Transverse colon (tissue), 4 donors: Measurements from ENCODE around the gene TMEM52.

Experiments
- CTCF ChIP-seq, 5 experiments: fragments of 200-600 bp in 3 of 5; fragments of 450-650 bp in 2 of 5; sonication (generic) in 3 of 5; IDR thresholded peaks; 1 replicate in 2 of 5; 2 replicates in 3 of 5; pipeline ENCODE4 v1.5.1; 2016 to 2017; ENCODE audit warnings: antibody characterized with exemption in 5 of 5, inconsistent platforms in 3 of 5, mild to moderate bottlenecking in 2 of 5, moderate library complexity in 1 of 5
- EP300 ChIP-seq: sonication (generic); formaldehyde crosslinking; IDR thresholded peaks from one replicate; pipeline ENCODE4 v1.6.1; 2017; ENCODE audit warnings: antibody characterized with exemption, low read depth
- POLR2A ChIP-seq: fragments of 450-650 bp; IDR thresholded peaks from one replicate; pipeline ENCODE4 v1.6.1; 2016; ENCODE audit warnings: antibody characterized with exemption, mild to moderate bottlenecking, moderate library complexity
- POLR2AphosphoS5 ChIP-seq, 3 donors: sonication (generic); formaldehyde crosslinking; IDR thresholded peaks; one replicate each; pipeline ENCODE4 v1.6.1; 2016; ENCODE audit warnings: antibody characterized with exemption in 3 of 3

DNA sequence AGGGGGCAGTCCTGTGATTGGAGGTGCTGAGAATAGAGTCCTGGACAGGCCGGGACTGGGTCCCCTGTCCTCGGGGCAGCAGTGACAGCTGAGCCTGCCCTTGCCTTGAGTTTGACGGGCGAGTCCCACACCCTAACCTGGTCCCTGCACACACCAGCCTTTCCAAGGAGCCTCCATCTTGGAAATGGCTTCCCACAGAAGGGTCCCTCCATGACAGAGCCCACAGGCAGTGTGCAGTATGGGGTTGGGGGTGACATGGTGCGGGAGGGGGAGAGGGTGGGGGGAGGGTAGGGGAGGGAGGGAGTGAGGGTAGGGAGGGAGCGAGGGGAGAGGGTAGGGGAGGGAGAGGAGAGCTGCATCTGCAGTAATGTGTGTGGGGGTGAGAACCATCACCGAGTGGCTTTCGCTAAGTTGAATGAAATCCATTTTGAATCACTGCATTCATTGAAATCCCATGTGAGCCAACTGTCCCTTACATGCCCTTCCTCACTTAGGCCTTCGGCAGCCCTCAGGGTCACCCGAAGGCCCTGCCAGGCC is 10.1 kb upstream of the TMEM52 start:
- TF ChIP-seq POLR2A (no peak), CTCF (IDR thresholded peaks at IDR 0.05) (no peak), POLR2AphosphoS5 (IDR thresholded peaks at IDR 0.05) (no peak), EP300 (no peak)
